HTR-8/SVneo (cell line): ENCODE measurements around the gene SGO1.

Source experiments
- DNase-seq: peaks from one replicate; pipeline ENCODE4 v3.0.0; 2011; ENCODE audit warnings: low spot score, mixed read lengths; ENCODE audit not compliant: insufficient read length
- FAIRE-seq: peaks from 2 replicates; lab custom pipeline; 2011; peaks lifted over from hg19 to GRCh38; lab: Jason Lieb, UNC

SGO1 gene

DNA sequence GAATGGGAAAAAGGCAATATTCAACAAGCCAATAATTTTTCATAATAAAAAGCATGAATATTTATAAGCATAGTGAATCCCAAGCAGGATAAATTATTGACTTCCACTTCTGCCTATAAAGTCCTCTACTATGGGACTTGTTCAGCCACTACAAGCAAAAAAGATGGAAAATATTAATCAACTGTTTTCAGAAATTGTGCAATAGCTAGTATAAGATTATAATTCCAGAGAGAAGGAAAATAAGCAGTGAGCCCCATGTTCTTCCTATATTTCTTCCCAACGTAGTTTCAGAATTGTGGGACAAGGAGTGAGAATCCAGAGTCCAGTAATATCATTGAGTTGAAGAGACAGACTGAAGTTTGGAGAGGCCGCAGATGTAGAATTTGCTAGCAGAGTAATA is 24.3 kb downstream of the SGO1 start:
- FAIRE-seq (no peak), DNase-seq (no peak)

DNA sequence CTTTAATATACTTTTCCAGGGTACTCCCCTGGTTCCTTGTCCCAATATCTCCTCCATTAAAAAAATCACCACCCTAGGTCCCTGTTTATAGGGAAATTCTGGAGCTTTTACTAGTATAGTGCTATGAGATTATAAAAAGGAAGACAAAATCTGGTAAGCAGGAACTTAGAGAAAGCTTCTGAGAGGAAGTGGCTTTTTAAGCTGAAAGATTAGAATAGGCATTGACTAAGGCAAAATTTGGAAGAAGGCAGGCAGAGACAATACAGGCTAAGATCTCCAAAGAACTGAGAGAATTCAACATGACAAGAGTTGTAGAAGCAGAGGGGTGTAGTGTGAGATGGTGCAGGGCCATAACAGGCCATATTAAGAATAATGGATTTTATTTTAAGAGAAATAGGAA is 25.8 kb downstream of the SGO1 start:
- FAIRE-seq = no peak
- no peak for DNase-seq

DNA sequence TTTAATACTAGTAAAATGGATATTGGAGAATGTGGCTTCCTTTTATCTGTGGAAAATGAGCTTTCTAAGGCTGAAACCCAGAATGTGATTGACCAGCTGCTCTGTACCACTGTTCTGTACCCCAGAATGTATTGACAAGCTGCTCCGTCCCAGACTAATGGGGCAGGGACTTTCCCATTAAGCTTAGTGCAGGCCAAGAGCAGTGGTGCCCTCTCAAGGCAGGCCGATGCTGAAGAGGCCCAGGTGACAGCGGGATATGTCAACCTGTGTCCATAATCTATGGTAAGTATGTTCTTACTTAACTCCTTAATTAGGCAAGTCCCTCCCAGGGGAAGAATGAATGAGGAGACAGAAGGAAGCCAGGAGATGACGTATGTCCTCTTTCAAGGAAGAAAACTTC is 31.1 kb downstream of the SGO1 start:
- FAIRE-seq (no peak), DNase-seq (no peak)

DNA sequence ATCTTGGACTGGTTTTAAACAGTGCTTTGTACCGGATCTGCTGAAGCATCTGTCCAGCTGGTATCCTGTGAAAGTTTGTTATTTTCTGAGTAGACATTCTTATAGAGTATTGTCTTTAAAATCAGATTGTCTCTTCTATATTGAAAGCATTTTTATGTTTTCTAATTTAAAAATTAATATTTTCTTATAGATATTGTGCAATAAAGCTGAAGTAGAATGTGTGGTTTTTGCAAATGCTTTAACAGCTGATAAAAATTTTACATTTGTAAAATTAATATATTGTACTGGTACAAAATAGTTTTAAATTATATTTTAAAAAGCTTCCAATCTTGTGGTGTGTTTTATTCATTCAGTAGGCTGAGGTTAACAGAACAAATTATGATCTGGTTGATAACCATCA is 31.9 kb downstream of the SGO1 start:
- DNase-seq (no peak), FAIRE-seq (no peak)

DNA sequence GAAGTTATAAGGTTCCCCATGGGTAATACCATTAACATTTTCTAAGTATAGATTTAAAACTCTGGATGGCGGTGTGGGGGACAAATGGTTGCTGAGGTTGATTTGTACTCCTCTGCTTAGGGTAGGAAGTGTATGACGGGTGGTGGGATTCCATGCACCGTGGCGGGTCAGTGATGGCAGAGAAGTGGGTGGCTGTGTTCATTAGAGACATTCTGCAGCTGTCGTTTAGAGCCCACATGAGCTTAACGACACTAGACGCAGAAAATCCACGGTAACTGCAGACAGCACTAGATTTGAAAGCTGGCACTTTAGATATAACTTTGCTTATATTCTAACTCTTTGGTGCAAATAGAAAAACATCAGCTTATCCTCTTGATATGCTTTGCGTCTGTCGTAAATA is 37.5 kb downstream of the SGO1 start:
- no peak for FAIRE-seq
- DNase-seq = no peak

DNA sequence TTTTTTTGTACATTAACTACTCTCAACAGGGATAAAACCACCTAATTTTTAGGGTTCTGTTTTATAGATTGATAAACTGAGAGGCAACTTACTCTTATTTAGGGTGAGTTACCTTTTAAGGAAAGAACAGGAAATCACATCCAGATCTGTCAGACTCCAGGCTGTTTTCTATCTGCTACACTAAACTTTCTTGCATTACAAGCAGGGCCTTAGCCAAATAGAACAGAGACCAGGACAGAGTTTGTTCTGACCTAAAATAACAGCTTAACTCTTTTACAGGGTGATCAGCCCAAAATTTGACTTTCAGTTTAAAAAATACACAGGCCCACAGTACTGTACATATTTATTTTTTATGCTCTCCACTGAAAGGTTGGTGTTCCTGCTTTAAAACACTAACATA is 38.6 kb downstream of the SGO1 start:
- DNase-seq (no peak), FAIRE-seq (no peak)

DNA sequence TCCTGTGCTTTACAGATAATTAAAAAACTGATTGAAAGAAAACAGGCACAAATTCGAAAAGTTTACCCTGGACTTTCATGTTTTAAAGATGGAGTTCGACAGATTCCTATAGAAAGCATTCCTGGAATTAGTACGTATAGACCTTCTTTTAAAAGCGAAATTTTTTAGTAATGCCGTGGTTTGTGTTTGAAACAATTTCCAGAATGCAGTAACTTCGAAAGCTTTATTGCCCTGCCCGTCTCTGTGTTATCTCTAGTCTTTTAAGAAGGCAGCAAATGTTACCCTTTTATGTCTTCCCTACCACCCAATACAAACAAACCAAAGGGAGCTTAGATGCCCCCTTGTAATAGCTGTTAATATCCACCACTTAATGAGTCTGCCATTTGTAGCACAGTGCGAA is 39.7 kb downstream of the SGO1 start:
- DNase-seq (no peak), FAIRE-seq (no peak)

DNA sequence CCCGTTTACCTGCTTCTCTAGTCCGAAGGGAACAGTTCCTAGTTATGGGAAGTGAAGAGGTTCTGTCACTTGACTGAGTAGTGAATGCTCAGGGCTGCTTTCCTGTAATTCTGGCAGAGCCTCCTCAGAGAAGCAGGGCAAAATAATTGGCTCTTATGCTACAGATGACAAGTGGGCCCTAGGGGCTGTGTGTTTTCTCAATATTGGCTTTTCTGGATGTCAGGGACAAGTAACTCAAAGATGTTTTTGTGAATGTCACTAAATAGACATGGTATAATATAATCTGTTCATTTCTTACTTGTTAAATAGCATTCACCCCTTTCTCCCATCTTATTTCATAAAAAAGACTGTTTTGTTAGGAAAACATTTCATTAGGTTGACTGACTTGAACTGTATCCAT is 40.1 kb downstream of the SGO1 start:
- no peak for FAIRE-seq
- DNase-seq = no peak

DNA sequence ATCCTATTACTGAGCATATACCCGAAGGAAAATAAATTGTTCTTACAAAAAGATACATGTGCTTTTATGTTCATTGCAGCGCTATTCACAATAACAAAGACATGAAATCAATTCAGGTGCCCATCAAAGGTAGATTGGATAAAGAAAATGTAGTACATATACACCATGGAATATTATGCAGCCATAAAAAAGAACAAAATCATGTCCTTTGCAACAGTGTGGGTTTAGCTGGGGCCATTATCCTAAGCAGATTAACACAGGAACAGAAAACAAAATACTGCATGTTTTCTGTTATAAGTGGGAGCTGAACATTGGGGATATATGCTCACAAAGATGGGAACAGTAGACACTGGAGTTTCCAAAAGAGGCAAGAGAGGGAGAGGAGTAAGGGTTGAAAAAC is 42.5 kb downstream of the SGO1 start:
- DNase-seq = no peak
- FAIRE-seq = no peak

DNA sequence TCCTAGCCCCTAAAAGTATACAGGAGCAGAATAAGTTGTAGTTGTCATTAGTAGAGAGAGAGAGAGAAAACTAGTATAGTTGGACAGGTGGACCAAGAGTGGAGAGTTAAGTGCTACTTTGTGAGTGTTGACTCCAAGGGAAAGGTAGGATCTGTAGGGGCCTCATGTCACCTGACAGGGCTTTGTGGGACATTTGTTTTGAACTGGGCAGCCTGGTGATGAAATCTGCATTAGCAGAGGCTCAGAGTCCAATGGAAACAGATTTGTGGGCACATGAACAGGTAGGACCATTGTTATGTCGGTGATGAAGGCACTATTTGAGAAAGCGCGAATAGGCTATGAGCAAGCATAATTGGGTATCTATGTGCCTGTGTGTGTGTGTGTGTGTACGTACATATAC is 43.5 kb downstream of the SGO1 start:
- FAIRE-seq = no peak
- DNase-seq = no peak

DNA sequence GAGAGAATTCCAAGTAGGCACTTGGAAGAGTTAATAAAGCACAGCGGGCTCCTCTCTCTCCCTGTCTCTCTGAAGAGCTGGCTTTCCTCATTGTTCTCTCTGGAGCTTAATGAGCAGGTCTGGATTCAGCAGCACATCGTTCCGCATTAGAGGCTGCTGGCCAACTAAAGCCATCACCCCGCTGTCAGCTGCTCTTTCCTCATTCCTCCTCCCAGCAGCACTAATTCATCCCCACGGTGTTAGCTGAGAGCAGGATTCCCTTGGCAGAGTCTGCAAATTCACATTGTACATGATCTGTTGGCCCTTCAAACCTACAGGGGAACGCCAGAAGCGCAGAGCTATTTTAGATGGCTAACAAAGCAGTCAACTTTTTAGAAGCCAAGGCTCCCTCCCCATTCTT is 44.2 kb downstream of the SGO1 start:
- DNase-seq = no peak
- no peak for FAIRE-seq

DNA sequence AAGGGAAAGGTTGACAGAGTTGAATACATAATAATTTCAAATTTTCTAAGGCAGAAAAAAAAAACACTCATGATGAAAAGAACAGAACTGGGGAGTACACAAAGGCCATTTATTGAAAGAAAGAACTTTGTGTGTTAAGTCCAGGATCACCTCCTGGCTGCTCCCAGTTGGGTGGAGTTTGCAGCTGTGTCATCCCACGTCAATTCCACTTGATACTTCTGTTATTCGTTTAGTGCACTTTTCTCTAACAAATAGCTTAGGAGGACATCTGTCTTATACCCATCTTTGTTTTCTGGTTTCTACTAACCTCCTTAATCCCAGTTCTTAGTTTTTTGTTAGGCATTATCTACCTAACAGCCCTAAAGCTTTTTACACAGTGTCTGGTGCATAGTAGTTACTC is 44.7 kb downstream of the SGO1 start:
- no peak for FAIRE-seq
- no peak for DNase-seq

DNA sequence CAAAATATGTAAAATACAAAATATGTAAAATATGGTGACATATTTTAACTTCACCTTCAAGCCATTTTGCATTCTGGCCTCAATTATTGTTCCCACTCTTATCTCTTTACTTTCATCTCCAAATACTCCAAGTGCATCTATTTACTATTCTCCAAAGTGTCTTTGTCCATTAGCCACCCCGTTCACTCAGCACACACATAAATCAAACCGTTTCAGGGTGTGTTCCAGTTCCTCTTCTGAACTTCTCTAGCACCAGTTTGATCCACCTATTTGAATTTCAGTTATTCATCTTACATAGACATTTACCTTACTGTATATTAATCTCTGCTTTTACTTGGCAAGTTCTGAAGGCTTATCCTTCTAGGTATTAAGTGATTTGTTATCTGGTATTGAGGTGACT is 45.1 kb downstream of the SGO1 start:
- DNase-seq = no peak
- no peak for FAIRE-seq

DNA sequence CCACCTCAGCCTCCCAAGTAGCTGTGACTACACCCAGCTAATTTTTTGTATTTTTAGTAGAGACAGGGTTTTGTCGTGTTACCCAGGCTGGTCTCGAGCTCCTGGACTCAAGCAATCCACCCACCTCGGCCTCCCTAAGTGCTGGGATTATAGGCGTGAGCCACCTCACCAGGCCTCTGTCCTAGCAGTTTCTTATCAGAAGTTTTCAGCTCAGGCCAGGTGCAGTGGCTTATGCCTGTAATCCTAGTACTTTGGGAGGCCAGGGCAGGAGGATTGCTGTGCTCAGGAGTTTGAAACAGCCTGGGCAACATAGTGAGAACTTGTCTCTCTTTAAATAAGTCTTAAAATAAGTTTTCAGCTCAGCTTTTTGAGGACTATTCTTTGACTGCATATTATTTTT is 48.4 kb downstream of the SGO1 start:
- DNase-seq (no peak), FAIRE-seq (no peak)

DNA sequence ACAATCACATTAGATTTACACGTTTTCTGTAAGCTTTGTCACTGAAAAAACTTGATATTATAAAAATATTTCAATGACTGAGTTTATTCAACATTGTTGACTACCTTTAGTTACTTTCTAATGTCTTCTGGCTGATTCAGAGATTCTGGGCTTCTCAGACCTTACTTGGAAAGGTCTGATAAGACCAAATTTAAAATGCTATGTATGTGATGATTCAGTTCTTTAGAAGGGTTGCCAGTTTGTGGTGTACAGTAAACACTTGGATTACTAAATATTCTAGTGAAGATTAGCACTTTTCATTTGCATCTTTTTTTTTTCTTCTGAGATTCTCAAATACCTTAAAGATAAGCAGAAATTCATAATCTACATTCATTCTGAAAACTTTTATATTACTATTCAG is 49.8 kb downstream of the SGO1 start:
- FAIRE-seq = no peak

DNA sequence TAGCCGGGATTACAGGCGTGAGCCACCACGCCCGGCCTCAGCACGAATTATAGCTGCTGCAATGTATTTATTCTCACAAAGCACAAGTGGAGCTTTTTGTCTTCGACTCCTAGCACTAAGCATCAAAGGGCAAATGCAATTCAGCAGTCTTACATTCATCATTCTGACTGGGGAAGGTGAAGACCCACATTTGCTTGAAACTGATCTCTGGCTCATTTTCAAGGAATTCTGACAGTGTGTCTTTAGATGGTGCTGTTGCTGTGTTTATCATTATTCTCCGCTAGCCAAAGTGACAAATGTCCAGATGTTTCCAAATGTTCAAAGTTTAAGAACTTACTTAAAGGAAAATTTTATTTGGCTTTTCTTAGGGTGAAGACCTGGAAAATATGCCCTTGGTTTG is 55.9 kb downstream of the SGO1 start:
- DNase-seq = no peak
- no peak for FAIRE-seq

More for the DNA sequence above, 49.8 kb downstream of the SGO1 start:
- no peak for DNase-seq

DNA sequence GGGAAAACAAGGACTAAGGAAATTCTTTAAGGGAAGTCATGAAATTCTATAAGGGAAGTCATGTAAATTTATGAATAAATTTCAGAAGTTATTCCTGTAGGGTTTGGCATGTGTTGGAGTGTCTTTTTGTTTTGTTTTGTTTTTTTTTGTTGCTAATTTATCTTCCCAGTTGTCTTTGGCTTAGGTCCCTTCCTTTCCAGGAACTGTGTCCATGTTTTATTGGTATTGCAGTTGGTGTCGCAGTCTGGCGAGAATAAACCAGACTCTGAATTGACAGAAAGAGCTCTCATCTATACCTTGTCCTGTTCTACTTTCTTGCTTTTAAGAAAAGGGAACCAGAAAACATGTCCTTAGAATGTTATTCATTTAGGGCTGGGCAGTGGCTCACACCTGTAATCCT is 57.6 kb downstream of the SGO1 start:
- FAIRE-seq = no peak

DNA sequence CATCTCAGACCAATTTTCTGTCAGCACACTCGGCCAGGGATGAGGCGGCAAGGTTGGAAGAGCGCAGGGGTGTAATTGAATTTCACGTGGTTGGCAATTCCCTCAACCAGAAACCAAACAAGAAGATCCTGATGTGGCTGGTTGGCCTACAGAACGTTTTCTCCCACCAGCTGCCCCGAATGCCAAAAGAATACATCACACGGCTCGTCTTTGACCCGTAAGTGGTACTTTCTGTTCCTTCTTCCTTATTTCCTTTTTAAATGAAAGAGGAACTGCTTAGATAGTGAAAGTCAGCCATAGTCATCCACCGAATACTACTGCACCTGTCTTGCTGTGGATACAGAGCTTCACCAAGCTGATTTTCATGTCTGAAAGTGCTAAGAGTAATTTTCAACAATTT is 60.1 kb downstream of the SGO1 start:
- FAIRE-seq (no peak), DNase-seq (no peak)

More for the DNA sequence above, 57.6 kb downstream of the SGO1 start:
- DNase-seq = no peak

DNA sequence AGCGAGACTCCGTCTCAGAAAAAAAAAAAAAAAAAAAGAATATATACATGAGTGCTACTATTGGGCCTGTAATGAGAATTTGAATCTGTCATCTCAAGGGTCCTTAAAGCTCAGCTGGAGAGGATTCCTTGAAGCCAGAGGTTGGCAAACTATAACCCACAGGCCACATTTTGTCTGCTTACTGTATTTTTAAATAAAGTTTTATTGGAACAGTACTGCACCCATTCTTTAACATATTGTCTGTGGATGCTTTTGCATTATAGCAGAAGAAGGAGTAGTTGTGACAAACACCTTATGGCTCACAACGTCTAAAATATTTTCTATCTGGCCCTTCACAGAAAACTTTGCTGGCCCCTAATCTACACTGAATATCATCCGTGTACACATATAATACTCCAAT is 60.7 kb downstream of the SGO1 start:
- no peak for FAIRE-seq

DNA sequence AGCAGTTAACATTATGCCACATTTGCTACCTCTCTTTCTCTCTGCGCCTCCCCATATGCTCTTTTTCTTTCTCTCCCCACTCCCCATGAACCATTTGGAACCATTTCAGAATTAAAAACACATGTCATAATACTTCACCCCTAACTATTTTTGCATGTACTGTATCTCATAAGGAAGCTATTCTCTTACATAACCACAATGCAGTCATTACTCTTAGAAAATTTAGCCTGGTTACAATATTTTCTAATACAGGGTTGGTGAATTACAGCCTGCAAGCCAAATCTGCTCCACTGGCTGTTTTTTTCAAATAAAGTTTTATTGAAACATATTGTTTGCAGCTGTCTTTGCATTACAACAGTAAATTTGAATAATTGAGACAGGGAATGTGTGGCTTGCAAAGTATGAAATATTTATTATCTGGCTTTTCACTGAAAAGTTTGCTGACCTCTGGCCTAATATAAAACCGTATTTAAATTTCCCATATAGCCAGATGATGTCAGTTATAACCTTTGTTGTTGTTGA is 62.8 kb downstream of the SGO1 start:
- DNase-seq (no peak), FAIRE-seq (no peak)

More for the DNA sequence above, 60.7 kb downstream of the SGO1 start:
- DNase-seq = no peak

DNA sequence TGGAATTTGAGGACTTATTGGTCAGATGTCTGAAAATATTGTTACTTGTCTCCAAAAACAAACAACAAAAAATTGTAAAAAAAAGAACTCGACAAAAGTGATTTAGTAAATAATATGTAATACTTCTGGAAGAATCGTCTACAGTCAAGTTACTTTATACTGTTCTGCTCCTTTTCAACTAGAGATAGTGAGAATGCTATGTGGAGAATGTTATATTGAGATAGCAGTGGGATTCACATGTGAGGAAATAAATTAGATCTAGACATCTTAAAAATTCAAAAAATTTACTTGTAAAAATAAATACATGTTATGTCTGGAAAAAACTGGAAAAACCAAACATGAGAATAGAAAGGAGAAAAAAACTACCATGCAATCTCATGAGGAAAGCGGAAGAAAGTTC is 64.9 kb downstream of the SGO1 start:
- DNase-seq (no peak), FAIRE-seq (no peak)
